H9 (cell line): ENCODE results near the gene PLOD1. TPM values are rescaled to one million over a fixed set of nuclear protein-coding genes. Genes with fewer than 3 reads are reported as not detected.

Source experiments
- DNase-seq: peaks from one replicate; pipeline ENCODE4 v3.0.0-alpha.2; 2017
- H2AFZ ChIP-seq: one replicate; pipeline ENCODE4 v1.6.1; 2013; ENCODE audit warnings: mild to moderate bottlenecking, low read length, control low read depth, moderate library complexity
- H2AK5ac ChIP-seq: 2 replicates; pipeline ENCODE4 v1.6.1; 2013; ENCODE audit warnings: low read length, control low read depth, mixed read lengths; ENCODE audit not compliant: insufficient read length
- H2BK120ac ChIP-seq: one replicate; pipeline ENCODE4 v1.6.1; 2013; ENCODE audit warnings: low read depth, mild to moderate bottlenecking, low read length, control low read depth, inconsistent platforms; ENCODE audit not compliant: poor library complexity, severe bottlenecking
- H2BK12ac ChIP-seq: 2 replicates; pipeline ENCODE4 v1.6.1; 2013; ENCODE audit warnings: low read length, control low read depth, mixed read lengths, low read depth; ENCODE audit not compliant: insufficient read length
- H2BK15ac ChIP-seq: 2 replicates; pipeline ENCODE4 v1.6.1; 2013; ENCODE audit warnings: low read depth, low read length, control low read depth
- H2BK20ac ChIP-seq: one replicate; pipeline ENCODE4 v1.6.1; 2013; ENCODE audit warnings: low read depth, mild to moderate bottlenecking, low read length, control low read depth, inconsistent platforms; ENCODE audit not compliant: poor library complexity, severe bottlenecking
- H2BK5ac ChIP-seq: 2 replicates; pipeline ENCODE4 v1.6.1; 2013; ENCODE audit warnings: low read length, control low read depth, mixed read lengths; ENCODE audit not compliant: insufficient read length
- H3K14ac ChIP-seq: 2 replicates; pipeline ENCODE4 v1.6.1; 2013; ENCODE audit warnings: low read length, control low read depth; ENCODE audit not compliant: insufficient read depth
- H3K18ac ChIP-seq: 2 replicates; pipeline ENCODE4 v1.6.1; 2013; ENCODE audit warnings: low read depth, mild to moderate bottlenecking, mixed read lengths, low read length, control low read depth; ENCODE audit not compliant: insufficient read length
- H3K23ac ChIP-seq: 2 replicates; pipeline ENCODE4 v1.6.1; 2013; ENCODE audit warnings: low read length, control low read depth, mixed read lengths, low read depth; ENCODE audit not compliant: insufficient read length
- H3K23me2 ChIP-seq: 2 replicates; pipeline ENCODE4 v1.6.1; 2013; ENCODE audit warnings: low read depth, mild to moderate bottlenecking, mixed read lengths, low read length, control low read depth; ENCODE audit not compliant: insufficient read length, poor library complexity, severe bottlenecking
- H3K27ac ChIP-seq: 2 replicates; pipeline ENCODE4 v1.5.1; 2013; ENCODE audit warnings: low read length, control low read depth, mixed read lengths, low read depth; ENCODE audit not compliant: insufficient read length
- H3K27me3 ChIP-seq: 2 replicates; pipeline ENCODE4 v1.6.1; 2013; ENCODE audit warnings: low read length, control low read depth, inconsistent platforms; ENCODE audit not compliant: insufficient read depth
- H3K4ac ChIP-seq: 2 replicates; pipeline ENCODE4 v1.6.1; 2013; ENCODE audit warnings: low read depth, mild to moderate bottlenecking, control low read depth, inconsistent platforms, low read length, moderate library complexity
- H3K4me1 ChIP-seq: 2 replicates; pipeline ENCODE4 v1.6.1; 2013; ENCODE audit warnings: low read length, control low read depth, inconsistent platforms; ENCODE audit not compliant: insufficient read depth
- H3K4me2 ChIP-seq: 2 replicates; pipeline ENCODE4 v1.6.1; 2013; ENCODE audit warnings: low read length, control low read depth, mixed read lengths; ENCODE audit not compliant: insufficient read length, insufficient read depth
- H3K56ac ChIP-seq: 2 replicates; pipeline ENCODE4 v1.6.1; 2013; ENCODE audit warnings: low read depth, mild to moderate bottlenecking, mixed read lengths, low read length, control low read depth; ENCODE audit not compliant: insufficient read length
- H3K79me1 ChIP-seq: 2 replicates; pipeline ENCODE4 v1.6.1; 2013; ENCODE audit warnings: low read depth, mild to moderate bottlenecking, moderate library complexity, low read length, control low read depth, inconsistent platforms; ENCODE audit not compliant: insufficient read depth, poor library complexity, severe bottlenecking
- H3K79me2 ChIP-seq: 2 replicates; pipeline ENCODE4 v1.6.1; 2013; ENCODE audit warnings: low read length, control low read depth, inconsistent platforms; ENCODE audit not compliant: insufficient read depth
- H3K9ac ChIP-seq: 2 replicates; pipeline ENCODE4 v1.6.1; 2013; ENCODE audit warnings: low read length, control low read depth, mixed read lengths; ENCODE audit not compliant: insufficient read length; ENCODE audit errors: extremely low read depth
- H3K9me3 ChIP-seq: one replicate; pipeline ENCODE4 v1.6.1; 2013; ENCODE audit warnings: low read depth, low read length, inconsistent platforms; ENCODE audit not compliant: control insufficient read depth
- H3T11ph ChIP-seq: one replicate; pipeline ENCODE4 v1.6.1; 2013; ENCODE audit warnings: mild to moderate bottlenecking, low read length, control low read depth, inconsistent platforms
- H4K20me1 ChIP-seq: one replicate; pipeline ENCODE4 v1.6.1; 2013; ENCODE audit not compliant: control insufficient read depth, insufficient read length, insufficient read depth
- H4K5ac ChIP-seq: 2 replicates; pipeline ENCODE4 v1.6.1; 2013; ENCODE audit warnings: low read depth, mild to moderate bottlenecking, mixed read lengths, low read length, control low read depth; ENCODE audit not compliant: insufficient read length
- H4K8ac ChIP-seq: replicated peaks from 2 replicates; pipeline ENCODE4 v1.6.1; 2013; ENCODE audit warnings: low read length, control low read depth, mixed read lengths, low read depth; ENCODE audit not compliant: insufficient read length
- H4K91ac ChIP-seq: 2 replicates; pipeline ENCODE4 v1.6.1; 2013; ENCODE audit warnings: low read depth, mild to moderate bottlenecking, moderate library complexity, mixed read lengths, low read length, control low read depth; ENCODE audit not compliant: insufficient read length
- H3K27ac Mint-ChIP-seq, 3 experiments: 2 replicates in 2 of 3; 3 replicates in 1 of 3; pipeline ENCODE4 v1.8.0; 2020 to 2021; ENCODE audit warnings: mixed read lengths in 3 of 3, mild to moderate bottlenecking in 1 of 3, moderate library complexity in 1 of 3
- H3K27me3 Mint-ChIP-seq: 2 replicates; pipeline ENCODE4 v1.8.0; 2021; ENCODE audit warnings: low read depth, mild to moderate bottlenecking, moderate library complexity, mixed read lengths
- H3K36me3 Mint-ChIP-seq, 3 experiments: 2 replicates in 2 of 3; 3 replicates in 1 of 3; pipeline ENCODE4 v1.8.0; 2020 to 2021; ENCODE audit warnings: low read depth in 3 of 3, mixed read lengths in 3 of 3; ENCODE audit not compliant: insufficient read depth in 1 of 3
- H3K4me1 Mint-ChIP-seq, 2 experiments: 2 replicates each; pipeline ENCODE4 v1.8.0; 2020; ENCODE audit warnings: mixed read lengths in 2 of 2
- H3K4me3 Mint-ChIP-seq, 2 experiments: 2 replicates in 1 of 2; 3 replicates in 1 of 2; pipeline ENCODE4 v1.8.0; 2020 to 2021; ENCODE audit warnings: mild to moderate bottlenecking in 2 of 2, mixed read lengths in 2 of 2, moderate library complexity in 1 of 2
- H3K9me3 Mint-ChIP-seq, 2 experiments: 2 replicates in 1 of 2; 3 replicates in 1 of 2; pipeline ENCODE4 v1.8.0; 2020; ENCODE audit warnings: mild to moderate bottlenecking in 2 of 2, mixed read lengths in 2 of 2, moderate library complexity in 1 of 2
- WGBS: extraction: QIAGEN DNeasy Blood & Tissue Kit; methylation state at CpG from one replicate; pipeline ENCODE4 v1.1.7; 2013; ENCODE audit warnings: missing lambda C conversion rate, low lambda C conversion rate, mixed read lengths; ENCODE audit not compliant: insufficient read length; ENCODE audit errors: extremely low coverage; 5-methylcytosine and 5-hydroxymethylcytosine counted together
- total RNA-seq: library from RNA; stranded (reverse); gene quantifications from 2 replicates; pipeline ENCODE4 v1.2.1, GENCODE V29; 2021
- TF ChIP-seq, protein P1 (sequence below): fragments of 200-600 bp; sonication (generic); conservative IDR thresholded peaks from 3 replicates; pipeline ENCODE4 v1.8.0; 2021; ENCODE audit warnings: antibody characterized with exemption, mild to moderate bottlenecking

Gene PLOD1
- total RNA-seq, 1 experiment from 2014 or later = 57.0 TPM

DNA sequence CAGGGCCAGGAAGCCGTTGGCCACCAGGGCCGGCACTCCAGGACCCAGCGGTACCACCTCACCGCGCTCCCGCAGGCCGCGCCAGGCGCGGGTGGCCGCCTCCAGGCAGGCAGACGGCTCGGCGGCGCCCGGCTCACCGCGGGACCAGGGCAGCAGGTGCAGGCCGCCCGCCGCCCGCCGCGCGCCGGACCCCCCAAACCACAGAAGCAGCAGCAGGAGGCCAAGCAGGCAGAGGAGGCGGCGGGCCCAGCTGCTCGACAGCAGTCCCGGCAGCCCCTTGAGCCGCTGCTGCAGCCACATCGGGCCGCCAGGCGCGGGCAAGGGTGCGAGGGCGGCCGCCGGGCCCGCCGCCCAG is 8.6 kb upstream of the PLOD1 start:
- no peak overlapping the region for H3K9ac ChIP-seq

More for the DNA sequence above, 8.6 kb upstream of the PLOD1 start:
- peaks cover 9% of the 10 kb centered on the region; the same call in 1 of the 2 replicates for H3K79me2 ChIP-seq
- no peak overlapping the region for H2BK12ac ChIP-seq
- H3K9me3 ChIP-seq = no peaks in the 10 kb centered on the region
- Mint-ChIP-seq H3K36me3 (peaks cover 15 to 33% (median 28%) of the 10 kb centered on the region in 3 experiments; a peak in 6 of 7 replicates), H3K27me3 (no peaks in the 10 kb centered on the region; the same call in 1 of the 2 replicates), H3K4me3 (peak overlapping the region in 1 of 2 experiments; percentile 78; a peak in 2 of 5 replicates), H3K27ac (no peak overlapping the region), H3K9me3 (no peaks in the 10 kb centered on the region; a peak in 2 of 5 replicates), H3K4me1 (peaks cover 17 to 25% of the 10 kb centered on the region in 2 experiments)
- H3K27me3 ChIP-seq = no peaks in the 10 kb centered on the region
- no peak overlapping the region for H2AK5ac ChIP-seq
- H2BK5ac ChIP-seq = no peak overlapping the region
- no peak overlapping the region for H4K5ac ChIP-seq
- H3K23me2 ChIP-seq = peaks cover 6% of the 10 kb centered on the region
- H3K4me1 ChIP-seq = peaks cover 6% of the 10 kb centered on the region; the same call in 1 of the 2 replicates
- no peak overlapping the region for H2BK15ac ChIP-seq
- peaks cover 2% of the 10 kb centered on the region for H4K20me1 ChIP-seq
- TF ChIP-seq, protein P1, sequence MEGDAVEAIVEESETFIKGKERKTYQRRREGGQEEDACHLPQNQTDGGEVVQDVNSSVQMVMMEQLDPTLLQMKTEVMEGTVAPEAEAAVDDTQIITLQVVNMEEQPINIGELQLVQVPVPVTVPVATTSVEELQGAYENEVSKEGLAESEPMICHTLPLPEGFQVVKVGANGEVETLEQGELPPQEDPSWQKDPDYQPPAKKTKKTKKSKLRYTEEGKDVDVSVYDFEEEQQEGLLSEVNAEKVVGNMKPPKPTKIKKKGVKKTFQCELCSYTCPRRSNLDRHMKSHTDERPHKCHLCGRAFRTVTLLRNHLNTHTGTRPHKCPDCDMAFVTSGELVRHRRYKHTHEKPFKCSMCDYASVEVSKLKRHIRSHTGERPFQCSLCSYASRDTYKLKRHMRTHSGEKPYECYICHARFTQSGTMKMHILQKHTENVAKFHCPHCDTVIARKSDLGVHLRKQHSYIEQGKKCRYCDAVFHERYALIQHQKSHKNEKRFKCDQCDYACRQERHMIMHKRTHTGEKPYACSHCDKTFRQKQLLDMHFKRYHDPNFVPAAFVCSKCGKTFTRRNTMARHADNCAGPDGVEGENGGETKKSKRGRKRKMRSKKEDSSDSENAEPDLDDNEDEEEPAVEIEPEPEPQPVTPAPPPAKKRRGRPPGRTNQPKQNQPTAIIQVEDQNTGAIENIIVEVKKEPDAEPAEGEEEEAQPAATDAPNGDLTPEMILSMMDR = no peak
- H2BK20ac ChIP-seq = no peak overlapping the region
- H3K4ac ChIP-seq = no peak overlapping the region
- H4K91ac ChIP-seq = no peak overlapping the region
- no peak overlapping the region for H3K23ac ChIP-seq
- no peak overlapping the region for H4K8ac ChIP-seq
- H3T11ph ChIP-seq = no peak overlapping the region
- WGBS = no CpG with 5 or more reads among the region's 41 CpGs
- H3K27ac ChIP-seq = no peak overlapping the region
- H3K56ac ChIP-seq = no peak overlapping the region
- no peak overlapping the region for H3K18ac ChIP-seq
- peak overlapping the region; percentile 89 for H3K4me2 ChIP-seq
- H2BK120ac ChIP-seq = no peak overlapping the region
- DNase-seq = no peak
- peaks cover 3% of the 10 kb centered on the region for H3K79me1 ChIP-seq
- no peak overlapping the region for H3K14ac ChIP-seq
- no peak overlapping the region for H2AFZ ChIP-seq
